ENCODE results near the gene PDE2A.

DNA sequence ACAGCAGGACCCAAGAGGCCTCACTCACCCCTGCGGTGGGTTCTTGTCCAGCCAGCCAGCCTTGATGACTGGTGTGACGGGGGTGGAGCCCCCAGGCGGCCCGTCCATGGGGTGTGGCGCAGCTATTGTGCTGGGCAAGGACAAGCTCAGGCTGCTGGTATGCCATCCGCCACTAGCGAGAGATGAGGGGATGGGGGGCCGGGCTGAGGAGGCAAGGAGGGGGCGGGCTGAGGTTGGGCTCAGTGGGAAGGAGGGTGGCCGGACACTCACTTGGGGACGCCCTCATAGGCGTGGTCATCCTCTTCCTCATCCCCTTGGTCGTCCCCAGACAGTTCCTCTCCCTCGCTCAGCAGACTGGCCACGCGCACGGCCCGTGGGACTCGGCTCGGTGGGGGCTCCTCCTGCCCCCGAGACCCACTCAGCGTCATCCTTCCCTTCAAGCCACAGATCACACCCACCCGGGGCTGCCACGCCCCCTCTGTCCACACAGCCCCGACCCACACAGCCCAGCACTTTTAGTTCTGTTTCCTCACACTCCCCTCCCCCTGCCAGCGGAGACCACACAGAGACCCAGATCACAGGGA is 38.0 kb upstream of the PDE2A start:
- TF ChIP-seq, protein P1, sequence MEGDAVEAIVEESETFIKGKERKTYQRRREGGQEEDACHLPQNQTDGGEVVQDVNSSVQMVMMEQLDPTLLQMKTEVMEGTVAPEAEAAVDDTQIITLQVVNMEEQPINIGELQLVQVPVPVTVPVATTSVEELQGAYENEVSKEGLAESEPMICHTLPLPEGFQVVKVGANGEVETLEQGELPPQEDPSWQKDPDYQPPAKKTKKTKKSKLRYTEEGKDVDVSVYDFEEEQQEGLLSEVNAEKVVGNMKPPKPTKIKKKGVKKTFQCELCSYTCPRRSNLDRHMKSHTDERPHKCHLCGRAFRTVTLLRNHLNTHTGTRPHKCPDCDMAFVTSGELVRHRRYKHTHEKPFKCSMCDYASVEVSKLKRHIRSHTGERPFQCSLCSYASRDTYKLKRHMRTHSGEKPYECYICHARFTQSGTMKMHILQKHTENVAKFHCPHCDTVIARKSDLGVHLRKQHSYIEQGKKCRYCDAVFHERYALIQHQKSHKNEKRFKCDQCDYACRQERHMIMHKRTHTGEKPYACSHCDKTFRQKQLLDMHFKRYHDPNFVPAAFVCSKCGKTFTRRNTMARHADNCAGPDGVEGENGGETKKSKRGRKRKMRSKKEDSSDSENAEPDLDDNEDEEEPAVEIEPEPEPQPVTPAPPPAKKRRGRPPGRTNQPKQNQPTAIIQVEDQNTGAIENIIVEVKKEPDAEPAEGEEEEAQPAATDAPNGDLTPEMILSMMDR (IDR thresholded peaks at IDR 0.05 in 4 of 5, conservative IDR thresholded peaks at IDR 0.05 in 1 of 5), result no peak
- no peak for TF ChIP-seq POLR2A (IDR thresholded peaks at IDR 0.05)

Measured in gastrocnemius medialis (tissue), 4 donors.